Measurements from ENCODE around the gene PLAAT5.

Gene PLAAT5

DNA sequence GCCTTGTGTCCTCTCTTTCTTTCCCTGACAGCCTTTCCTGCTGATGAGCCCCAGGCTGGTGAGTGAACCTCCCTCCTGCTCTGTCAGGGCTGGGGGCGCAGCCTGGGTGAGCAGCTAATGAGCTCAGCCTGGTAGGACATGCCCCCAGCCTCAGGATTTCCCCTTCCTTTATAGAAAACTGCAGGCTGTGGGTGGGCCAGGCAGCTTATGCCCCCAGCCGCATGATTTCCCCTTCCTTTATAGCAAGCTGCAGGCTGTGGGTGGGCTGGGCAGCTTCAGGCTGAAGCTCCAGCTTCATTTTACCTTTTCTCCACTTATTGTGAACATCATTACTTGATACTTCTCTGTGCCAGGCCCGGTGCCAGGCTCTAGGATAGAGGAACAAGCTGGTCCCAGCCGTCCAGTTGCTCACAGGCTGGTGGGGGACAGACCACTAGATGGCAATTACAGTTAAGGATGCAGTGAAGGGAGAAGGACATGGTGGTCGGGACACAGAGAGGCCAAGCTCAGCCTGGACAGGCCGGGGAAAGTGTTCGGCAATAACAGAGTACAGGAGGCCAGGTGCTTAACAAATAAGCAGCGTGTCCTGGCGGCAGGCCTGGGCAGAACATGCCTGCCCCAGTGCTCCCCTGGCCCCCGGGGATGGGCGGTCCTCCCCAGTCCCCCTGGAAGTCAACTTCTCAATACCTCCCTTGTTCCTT, 20.2 kb upstream of the PLAAT5 start:
- no peak for DNase-seq

DNA sequence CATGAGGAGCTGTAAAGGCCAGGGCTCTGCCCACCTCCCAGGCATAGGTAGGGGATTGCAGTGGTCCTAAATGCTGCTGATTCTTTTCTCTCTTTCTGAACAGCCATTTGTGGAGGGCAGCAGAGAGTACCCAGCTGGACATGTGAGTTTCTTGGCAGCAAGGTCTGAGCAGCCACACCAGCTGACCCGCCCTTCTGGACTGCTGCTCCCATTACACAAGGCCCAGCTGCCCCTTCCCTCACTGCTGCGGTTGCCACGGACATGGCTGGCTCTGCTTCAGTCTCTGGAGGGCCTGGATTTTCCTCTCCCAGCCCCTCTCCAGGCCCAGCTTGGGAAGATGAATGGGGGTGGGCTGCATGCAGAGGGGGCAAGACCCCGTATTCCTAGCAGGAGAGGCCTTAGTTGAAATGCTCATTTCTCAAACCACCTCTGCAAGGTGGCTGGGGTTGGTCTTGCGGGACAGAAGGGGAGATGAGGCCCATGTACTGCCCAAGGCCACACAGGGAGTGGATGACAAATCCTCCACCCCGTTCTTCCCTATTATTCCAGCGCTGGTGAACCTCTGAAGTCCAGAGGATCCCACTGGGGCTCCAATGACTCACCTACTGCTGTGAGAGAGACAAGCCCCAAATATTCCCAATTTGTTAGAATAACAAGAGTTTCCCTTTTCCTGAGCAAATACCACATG, 19.5 kb upstream of the PLAAT5 start:
- no peak for DNase-seq

DNA sequence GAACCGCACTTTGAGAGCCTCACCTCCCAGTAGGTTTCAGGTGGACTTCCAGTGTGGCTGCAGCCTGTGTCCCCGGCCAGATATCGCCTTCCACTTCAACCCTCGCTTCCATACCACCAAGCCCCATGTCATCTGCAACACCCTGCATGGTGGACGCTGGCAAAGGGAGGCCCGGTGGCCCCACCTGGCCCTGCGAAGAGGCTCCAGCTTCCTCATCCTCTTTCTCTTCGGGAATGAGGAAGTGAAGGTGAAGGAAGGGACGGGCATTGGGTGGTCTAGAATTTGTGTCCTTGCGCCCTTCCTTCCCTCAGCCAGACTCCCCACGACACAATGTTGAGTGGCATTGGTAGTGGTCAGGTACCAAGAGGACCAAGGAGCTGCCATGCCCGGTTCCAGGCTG, 17.8 kb upstream of the PLAAT5 start:
- no peak for DNase-seq

DNA sequence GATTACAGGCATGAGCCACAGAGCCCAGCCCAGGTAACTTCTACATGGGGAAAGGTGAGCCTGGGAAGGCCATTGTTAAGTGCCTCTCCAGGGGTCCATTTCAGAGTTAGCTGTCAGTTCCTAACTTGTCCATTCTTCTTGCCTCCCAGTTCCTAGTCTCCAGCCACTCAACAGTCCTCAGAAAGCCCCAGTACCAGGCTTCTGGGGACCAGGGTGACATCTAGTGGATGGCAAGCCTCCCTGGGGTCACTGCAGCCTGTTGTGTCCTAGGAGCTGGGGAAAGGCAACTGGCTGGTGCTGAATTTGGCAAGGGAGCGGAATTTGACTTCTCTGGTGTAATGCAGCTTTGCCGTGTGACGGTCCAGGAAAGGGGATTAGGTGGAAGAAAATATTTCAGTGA, 17.0 kb upstream of the PLAAT5 start:
- no peak for DNase-seq

DNA sequence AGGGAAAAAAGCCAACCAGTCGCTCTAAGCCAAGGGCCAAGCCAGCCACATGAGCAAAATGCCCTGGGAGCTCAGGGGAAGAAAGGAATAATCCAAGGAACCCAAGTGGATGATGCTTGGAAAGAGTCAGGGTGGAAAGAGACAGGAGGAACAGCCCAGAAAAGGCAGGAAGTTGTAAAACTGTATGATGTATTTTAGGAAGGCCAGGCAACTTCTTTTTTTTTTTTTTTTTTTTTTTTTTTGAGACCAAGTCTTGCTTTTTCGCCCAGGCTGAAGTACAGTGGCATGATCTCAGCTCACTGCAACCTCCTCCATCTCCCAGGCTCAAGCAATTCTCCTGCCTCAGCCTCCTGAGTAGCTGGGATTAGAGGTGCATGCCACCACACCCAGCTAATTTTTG, 16.5 kb upstream of the PLAAT5 start:
- no peak for DNase-seq

DNA sequence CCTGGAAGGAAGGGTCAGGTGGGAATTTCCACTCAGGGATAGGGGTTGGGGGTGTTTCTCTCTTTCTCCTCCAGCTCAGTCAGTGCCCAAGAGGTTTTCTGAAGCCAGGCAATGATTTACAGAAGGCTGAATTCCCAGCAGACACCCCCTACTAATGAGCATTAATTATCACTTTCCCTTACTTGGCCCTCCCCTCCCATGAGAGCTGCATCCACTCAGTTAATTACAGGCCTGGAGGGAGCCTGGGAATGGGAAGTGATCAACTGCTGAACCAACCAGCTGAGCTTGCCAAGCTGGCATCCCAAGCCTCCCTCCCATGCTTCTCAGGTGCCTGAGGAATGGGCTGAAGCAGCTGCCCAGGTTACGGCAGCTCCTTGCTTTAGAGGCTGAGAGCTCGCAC, 15.9 kb upstream of the PLAAT5 start:
- DNase-seq = no peak

DNA sequence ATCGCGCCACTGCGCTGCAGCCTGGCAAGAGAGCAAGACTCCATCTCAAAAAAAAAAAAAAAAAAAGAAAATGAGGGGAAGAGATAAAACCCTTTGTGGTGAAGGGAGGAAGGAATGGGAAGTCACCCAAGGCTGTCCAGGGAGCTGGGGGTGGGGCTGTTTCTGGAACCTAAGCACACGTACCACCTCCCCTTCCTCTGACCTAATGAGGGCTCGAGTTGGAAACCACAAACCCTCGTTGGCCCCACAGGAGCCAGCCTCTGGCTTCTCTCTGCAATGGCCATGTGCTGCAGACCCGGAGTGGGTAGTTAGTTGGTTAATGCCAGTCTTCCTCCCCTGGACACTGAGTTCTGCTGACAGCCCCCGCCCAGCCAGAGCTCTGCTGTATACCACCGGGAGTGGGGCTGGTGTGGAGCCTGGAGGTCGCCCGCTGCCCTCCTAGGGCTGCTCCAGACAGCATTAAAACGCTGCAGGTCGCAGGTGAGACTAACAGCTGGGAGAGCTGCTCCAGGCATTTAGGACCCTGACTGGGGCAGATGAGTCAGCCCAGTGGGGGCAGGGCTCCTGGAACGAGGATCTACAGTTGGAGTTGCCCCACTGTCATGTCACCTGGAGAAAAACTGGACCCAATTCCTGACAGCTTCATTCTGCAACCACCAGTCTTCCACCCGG, 15.0 kb upstream of the PLAAT5 start, which contains the start of gene LGALS12:
LGALS12 (plus strand) TSS at position 228 of the 672 bp plus-strand sequence; CDS start at position 603, 375 bp downstream.
- no peak for DNase-seq

DNA sequence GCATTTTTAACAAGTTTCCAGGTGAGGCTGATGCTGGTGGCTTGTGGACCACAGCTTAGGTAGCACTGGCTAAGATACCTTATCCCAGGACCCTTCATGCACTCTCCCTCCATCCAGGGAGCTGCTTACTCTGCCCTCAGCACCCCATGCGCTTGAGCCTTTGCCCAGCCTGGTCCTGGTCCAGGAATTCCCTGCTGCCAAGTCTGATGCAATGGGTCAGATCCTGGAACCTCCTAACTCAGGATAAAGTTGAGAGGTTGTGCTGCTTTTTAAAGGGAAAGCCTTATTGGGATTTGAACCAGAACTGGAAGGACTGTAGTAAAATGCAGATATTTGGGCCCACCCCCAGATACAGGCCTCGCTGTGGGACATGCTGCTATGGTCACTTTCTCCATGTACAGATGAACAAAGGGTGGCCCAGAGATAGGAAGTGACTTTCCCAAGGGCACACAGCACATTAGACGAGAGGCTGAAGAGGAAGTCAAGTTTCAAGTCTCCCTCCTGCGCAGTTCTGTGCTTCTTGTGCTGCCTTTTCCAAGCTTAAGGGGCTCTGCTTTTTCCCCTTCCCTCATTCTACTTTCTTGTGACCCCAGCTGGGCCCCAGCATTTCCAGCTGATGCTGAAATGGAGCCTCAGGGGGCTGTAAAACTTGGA, 14.1 kb upstream of the PLAAT5 start:
- DNase-seq = no peak

DNA sequence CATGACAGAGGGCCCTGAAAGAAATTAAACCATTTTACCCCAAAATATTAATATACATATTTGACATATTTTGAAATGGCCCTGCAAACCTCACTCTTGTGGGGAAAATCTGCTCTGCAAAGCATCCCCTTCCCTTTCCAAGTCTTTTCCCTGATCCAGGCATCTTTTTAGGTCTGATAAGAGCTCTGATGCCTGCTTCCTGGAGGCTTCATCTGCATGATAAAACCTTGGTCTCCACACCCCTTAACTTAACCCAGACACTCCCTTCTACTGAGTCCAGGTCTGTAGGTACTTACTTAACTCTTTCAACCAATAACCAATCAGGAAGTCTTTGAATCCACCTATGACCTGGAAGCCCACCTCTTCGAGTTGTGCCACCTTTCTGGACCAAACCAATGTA, 13.1 kb upstream of the PLAAT5 start:
- no peak for DNase-seq

DNA sequence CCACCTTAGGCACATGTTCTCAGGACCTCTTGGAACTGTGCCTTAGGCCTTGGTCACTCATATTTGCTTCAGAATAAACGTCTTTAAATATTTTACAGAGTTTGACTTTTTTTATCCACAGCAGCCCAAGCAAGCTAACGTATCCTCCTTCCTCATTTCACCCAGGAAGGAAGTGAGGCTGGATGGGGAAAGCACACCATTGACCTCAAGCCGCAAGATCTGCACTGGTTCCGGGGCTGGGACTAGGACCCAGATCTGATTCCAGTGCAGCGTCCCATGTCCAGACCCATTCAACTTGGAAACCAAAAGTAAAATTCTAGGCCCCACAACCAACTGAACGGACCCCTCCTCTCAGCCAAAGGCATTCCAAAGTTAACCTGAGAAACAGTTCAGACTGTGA, 12.5 kb upstream of the PLAAT5 start:
- DNase-seq = no peak

DNA sequence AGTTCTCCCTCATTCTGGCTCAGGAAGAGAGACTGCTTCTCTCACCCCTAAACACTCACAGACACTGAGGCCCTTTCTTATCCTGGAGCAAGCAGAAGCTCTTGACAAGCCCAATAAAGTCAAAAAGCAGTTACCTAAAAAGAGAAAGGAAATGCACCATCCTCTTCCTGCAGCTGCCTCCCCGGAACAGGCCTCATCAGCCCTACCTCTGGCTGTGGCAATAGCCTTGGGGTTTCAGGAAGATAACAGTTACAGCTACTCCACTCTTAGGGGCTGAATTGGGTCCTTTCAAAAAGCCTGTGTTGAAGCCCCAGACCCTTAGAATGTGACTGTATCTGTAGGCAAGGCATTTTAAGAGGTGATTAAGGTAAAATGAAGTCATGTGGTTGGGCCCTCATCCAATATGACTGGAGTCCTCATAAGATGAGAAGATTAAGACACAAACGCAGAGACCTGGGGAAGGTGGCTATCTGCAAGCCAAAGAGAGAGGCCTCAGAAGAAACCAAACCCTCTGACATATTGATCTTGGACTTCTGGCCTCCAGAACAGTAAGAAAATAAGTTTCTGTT, 11.4 kb upstream of the PLAAT5 start:
- DNase-seq = no peak

DNA sequence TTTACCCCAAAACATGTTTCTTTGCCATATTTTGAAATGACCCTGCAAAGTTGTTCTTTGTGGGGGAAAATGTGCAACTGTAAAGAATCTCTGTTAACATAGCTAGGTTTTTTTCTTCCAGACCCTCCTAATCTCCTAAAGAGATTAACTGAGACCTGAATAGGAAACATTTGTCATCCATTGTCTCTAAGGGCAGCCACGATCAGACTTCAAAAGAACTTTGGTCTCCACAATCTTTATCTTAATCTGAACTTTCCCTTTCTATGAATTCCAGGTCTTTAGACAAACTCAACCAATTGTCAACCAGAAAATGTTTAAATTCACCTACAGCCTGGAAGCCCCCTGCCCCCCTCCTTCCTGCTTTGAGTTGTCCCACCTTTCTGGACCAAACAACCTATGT, 10.3 kb upstream of the PLAAT5 start:
- no peak for DNase-seq

DNA sequence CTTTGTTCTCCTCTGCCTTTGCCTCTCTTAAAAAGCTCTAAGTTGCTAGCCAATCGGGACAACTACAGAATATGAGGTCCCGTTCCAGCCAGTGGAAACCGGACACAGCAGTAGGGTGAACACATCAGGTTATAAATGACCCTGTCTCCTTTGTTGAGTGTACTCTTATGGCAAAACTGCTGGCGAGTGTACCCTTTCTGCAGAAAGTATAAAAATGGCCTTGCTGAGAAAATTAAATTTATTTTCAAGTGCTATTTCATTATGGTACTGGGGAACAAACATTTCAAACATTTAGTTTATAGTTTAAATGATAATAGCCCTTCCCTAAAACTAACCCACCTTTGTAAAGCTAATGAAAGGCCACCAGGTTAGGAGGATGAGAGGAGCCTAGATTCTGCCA, 8.9 kb upstream of the PLAAT5 start:
- no peak for DNase-seq

DNA sequence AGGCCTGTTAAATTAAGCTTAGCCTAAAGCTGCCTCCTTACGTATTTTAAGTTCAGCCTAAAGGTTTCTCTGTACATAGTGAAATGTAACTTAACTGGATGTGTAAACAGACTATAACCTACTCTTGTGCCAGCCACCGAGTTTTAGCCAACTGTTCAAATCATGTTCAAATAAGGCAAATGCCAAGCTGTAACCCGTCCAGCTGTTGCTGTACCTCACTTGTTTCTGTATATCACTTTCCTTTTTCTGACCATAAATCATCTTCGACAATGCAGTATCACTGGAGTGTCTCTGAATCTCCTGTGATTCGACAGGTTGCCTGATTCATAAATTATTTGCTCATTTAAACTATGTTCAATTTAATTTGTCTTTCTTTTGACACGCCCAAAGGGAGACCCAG, 4.0 kb upstream of the PLAAT5 start:
- DNase-seq = no peak

DNA sequence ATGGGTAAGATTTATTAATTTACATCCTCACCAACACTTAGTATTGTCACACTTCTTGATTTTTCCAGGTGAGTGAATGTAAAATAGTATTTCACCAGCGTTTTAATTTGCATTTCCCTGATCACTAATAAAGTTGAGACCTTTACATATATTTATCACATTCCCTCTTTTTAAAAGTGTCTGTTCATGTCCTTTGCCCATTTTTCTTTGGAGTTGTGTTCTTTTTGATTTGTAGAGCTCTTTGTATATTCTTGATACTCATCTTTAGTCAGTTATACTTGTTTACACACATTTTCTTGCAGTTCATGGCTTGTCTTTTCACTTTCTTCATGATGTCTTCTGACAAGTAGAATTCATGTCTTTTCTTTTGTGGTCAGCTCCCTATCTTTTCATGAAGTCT, 2.2 kb upstream of the PLAAT5 start:
- DNase-seq = no peak

DNA sequence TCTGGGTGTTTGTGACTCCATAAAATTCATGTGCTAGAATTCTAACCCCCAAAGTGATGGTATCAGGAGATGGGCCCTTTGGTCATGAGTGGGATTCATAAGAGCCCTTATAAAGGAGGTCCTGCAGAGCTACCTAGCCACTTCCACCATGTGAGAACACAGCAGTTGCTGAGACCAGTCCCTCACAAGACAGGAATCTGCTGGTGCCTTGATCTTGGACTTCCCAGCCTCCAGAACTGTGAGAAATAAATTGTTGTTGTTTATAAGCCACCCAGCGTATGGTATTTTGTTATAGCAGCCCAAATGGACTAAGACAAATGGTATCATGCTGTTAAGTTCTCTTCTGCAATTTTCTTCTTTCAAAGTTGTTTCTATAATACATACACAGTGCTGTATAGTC, 1.5 kb upstream of the PLAAT5 start:
- no peak for DNase-seq

DNA sequence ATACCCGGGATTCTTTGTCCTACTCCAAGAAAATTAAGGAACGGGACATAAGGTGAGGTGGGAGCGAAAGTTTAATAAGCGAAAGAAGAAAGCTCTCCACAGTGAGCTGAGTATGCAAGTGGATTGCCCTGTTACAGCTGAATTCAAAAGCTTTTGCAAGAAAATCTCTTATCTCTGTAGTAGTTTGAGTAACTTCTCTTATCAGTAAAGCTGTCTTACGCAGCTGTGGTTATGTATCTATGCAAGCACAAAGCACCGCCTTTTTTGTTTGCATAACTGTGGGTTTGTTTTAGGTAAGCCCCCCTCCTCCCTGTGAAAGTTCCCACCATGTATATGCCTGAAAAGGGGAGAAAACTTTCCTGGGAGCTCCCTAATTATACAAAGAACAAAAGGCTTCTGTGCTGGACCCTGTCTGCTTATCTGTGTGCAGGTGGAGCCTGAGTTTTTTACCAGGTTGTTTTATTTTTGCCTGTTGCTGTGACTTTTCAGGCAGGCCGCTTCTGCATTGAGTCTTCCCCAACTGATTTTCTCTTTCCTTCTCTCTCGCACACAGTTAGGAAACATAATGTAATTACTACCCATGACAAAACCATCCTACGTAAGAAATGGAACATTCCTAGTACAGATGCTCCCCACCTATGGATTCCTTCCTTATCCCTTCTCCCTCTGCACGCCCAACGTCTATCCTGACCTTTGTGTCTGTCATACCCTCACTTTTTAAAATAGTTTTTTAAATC, 837 bp upstream of the PLAAT5 start:
- no peak for DNase-seq

DNA sequence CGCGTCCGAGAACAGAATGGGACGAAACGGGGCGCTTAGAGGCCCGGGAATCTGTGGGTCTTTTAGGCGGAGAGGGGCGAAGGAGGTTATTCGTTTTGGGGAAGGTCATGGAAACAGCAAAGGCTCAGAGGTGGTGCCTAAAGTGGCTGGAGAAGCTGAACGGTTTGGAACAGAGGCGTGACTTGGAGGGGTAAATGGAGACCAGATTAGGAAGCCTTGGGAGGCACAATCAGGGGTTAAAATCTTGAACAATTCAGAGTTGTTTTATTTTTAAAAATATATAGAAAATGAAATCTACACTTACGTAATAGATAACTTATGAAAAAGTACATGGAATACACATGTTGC, 247 bp upstream of the PLAAT5 start:
- no peak for DNase-seq

DNA sequence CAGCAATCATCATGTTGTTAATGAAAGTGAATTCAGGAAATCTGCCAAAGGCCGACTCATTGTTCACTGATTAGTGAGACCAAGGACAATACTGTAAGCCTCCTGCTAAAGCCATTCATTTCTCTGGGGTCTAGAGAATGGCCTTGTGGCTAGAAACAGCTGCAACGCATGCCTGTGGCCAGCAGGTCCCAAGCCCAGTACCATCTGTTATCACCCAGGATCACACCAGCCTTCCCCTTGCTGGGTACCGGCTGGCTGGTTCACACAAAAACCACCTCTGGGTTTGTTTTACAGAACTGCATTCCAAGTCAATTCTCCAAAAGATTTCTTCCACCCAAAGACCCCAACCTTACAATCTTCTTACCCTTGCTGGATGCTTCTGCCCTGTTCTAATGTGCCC, 1.1 kb downstream of the PLAAT5 start:
- DNase-seq = no peak

DNA sequence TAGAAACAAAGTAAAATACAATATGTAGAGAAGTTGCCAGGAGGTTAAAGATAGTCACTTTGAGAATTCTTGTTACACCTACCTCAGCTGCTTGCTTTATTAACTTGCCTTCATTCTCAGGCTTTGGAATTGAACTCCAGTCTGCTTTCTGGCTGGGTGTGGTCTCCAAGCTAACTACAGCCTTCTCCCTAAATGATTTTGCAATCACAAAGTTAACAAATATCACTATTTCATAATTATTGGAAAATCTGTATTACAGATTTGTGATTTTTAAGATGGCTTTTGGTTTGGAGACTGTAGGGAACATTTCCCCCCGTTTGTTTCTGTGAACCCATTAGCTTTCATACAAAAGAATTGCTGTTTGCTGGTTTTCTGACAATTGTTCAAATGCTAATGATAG, 2.2 kb downstream of the PLAAT5 start:
- no peak for DNase-seq

DNA sequence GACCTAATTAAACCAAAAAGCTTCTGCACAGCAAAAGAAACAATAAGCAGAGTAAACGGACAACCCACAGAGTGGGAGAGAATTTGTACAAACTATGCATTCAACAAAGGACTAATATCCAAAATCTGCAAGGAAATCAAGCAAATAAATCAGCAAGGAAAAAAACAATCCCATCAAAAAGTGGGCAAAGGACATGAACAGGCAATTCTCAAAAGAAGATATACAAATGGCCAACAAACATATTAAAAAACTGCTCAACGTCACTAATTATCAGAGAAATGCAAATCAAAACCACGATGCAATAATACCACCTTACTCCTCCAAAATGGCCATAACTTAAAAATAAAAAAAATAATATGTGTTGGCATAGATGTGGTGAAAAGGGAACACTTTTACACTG, 5.2 kb downstream of the PLAAT5 start:
- DNase-seq = no peak

DNA sequence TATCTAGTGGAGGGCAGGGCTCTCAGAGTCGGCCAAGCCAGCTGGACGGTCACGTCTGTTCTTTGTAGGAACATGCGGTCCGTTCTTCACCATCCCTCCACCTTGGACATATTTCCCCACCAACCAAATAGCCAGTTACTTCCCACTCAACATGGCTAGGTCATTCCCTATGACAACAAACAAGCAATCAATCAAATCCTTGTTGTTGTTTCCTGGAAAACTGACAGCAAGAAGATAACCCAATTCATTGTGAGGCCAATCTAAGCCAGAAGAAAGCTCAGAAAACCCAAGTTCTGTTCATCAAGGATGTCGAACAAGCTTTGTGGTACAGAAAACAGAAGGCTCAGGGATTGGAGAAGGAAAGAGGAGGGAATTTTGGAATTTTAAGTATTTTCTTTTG, 10.9 kb downstream of the PLAAT5 start:
- no peak for DNase-seq

DNA sequence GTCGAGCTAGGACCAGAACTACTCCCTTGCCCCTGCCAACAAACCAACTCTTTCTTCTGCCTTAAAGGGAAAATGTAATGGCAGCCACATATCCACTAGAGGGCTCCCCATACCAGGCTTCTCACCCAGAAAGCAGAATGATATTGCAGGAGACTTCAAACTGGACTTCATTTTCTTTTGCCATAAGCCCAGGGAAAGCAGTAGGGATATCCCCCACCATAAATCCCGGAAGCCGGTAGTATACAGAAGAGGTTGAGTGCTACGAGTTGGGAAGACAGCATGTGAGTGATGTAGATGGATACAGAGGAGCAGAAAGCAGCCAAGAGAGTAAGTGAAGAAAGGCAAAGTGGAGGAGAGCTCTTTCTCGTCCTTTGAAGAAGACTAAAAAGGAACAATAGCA, 12.1 kb downstream of the PLAAT5 start:
- no peak for DNase-seq
